Neutrophil (primary cell): Measurements from ENCODE around the gene MIA.
A peak's percentile ranks its signal among the peaks of the same experiment; 100 is the strongest.

ENCODE experiments used
- H3K27ac ChIP-seq: fragments of 200-600 bp; sonication (generic); 2 replicates; pipeline ENCODE4 v1.5.1; 2016; ENCODE audit warnings: mild to moderate bottlenecking, moderate library complexity
- H3K27me3 ChIP-seq: fragments of 200-600 bp; sonication (generic); 2 replicates; pipeline ENCODE4 v1.6.0; 2016; ENCODE audit warnings: mild to moderate bottlenecking
- H3K36me3 ChIP-seq: fragments of 200-600 bp; sonication (generic); 2 replicates; pipeline ENCODE4 v1.5.1; 2017
- H3K4me1 ChIP-seq, 2 experiments: fragments of 200-600 bp in 1 of 2; sonication (generic) in 1 of 2; 1 replicate in 1 of 2; 2 replicates in 1 of 2; pipeline versions ENCODE4 v1.5.1 to v1.6.1; 2013 to 2016; ENCODE audit warnings: low read depth in 1 of 2, low read length in 1 of 2, mild to moderate bottlenecking in 1 of 2, moderate library complexity in 1 of 2; ENCODE audit not compliant: control insufficient read depth in 1 of 2, insufficient read depth in 1 of 2
- H3K4me3 ChIP-seq, 2 experiments: fragments of 200-600 bp in 1 of 2; sonication (generic) in 1 of 2; 1 replicate in 1 of 2; 2 replicates in 1 of 2; pipeline ENCODE4 v1.5.1; 2013 to 2016; ENCODE audit warnings: low read depth in 1 of 2, low read length in 1 of 2, mild to moderate bottlenecking in 1 of 2, moderate library complexity in 1 of 2
- H3K9me3 ChIP-seq: fragments of 200-600 bp; sonication (generic); 2 replicates; pipeline ENCODE4 v1.5.1; 2016
- TF ChIP-seq, protein P1 (sequence below): fragments of 200-600 bp; sonication (generic); IDR thresholded peaks from 2 replicates; pipeline ENCODE4 v1.5.1; 2016; ENCODE audit warnings: antibody characterized with exemption

The MIA gene

DNA sequence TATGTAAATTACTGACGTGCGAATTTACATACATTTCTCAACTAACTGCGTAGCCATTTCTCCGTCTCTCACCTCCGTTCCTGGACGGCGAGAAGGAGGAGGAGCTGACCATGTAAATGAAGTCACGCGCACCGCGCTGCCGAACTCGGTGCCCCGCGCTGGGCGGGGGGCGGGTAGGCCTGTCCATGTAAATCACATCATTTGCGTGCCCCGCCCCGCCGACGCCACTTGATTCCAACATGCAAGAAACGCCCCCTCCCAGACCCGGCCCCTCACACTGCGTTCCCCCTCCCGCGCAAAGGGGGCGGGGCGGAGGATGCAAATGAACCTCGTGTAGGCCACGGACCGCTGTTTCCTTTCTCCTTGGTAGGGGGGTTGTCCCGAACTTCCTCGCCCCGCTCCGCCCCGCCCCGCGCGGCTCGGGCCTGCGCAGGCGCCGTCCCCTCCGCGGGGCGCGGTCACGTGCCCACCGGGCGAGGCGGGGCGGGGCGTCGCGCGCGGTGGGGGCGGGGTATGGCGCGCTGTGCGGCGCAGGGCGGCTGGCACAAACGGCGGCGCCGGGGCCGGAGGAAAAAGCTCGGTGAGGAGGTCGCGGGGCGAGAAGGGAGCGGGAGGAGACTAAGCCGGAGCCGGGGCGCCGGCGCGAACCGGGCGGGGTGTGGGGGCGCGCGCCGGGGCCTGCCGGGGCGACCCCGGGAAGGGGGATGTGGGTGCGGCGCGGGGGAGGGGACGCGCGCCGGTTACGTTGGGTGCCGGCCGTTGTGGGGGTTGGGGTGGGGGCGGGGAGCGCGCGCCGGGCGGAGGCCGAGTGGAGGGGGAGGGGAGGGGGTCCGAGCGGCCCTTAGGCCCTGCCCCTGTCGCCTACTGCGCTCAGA, 23.6 kb downstream of the MIA start, which contains the start of gene EGLN2:
Gene EGLN2, plus strand, starts transcription at position 509 of the 875 bp plus-strand sequence. CDS start 1,382 bp downstream, outside the sequence.
- Histone ChIP-seq H3K4me1 (peaks cover 49 to 53% of the 10 kb centered on the region in 2 experiments), H3K27ac (peak within 1 kb of the TSS; percentile 96), H3K36me3 (peaks cover 47% of the 10 kb centered on the region), H3K4me3 (peak within 1 kb of the TSS; percentile 91 to 96), H3K27me3 (no peaks in the 10 kb centered on the region), H3K9me3 (no peaks in the 10 kb centered on the region)
- TF ChIP-seq, protein P1, sequence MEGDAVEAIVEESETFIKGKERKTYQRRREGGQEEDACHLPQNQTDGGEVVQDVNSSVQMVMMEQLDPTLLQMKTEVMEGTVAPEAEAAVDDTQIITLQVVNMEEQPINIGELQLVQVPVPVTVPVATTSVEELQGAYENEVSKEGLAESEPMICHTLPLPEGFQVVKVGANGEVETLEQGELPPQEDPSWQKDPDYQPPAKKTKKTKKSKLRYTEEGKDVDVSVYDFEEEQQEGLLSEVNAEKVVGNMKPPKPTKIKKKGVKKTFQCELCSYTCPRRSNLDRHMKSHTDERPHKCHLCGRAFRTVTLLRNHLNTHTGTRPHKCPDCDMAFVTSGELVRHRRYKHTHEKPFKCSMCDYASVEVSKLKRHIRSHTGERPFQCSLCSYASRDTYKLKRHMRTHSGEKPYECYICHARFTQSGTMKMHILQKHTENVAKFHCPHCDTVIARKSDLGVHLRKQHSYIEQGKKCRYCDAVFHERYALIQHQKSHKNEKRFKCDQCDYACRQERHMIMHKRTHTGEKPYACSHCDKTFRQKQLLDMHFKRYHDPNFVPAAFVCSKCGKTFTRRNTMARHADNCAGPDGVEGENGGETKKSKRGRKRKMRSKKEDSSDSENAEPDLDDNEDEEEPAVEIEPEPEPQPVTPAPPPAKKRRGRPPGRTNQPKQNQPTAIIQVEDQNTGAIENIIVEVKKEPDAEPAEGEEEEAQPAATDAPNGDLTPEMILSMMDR: no peak

DNA sequence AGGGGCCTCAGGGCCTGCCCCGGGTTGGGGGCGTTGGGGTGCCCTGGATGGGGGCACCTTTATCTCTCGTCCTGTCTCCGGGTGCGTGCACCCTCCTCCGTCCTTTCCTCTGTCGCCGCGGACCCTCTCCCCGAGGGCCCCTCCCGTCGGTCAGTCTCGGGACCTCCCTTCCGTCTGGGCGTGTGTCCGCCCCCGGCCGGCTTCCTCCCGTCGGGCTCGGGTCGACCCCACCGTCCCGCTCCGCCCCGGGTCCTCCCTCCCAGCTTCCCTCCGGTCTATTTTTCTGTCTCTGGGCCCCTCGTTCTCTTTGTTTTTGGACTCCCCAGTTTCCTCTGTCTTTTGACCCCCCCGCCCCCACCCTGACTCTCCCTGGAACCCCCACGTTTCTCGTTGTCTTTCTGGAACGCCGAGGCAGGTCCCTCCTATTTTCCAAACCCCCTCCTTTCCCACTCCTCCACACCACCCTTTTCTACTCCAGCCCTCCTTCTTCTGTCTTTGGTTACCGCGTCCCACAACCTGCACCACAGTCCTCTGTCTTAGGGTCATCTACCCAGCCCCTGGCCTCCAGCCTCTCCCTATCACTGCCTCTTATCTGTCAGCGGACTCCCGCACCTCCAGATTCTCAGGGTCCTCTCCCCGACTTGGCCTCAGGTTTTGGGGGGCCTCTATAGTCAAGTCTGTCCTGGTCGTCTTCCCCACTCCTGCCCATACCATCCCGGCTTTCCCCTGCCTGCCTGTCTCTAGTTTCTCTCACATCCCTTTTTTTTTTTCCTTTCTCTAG, 24.4 kb downstream of the MIA start:
- no peaks in the 10 kb centered on the region for H3K27me3 ChIP-seq
- peak overlapping the region; percentile 96 for H3K27ac ChIP-seq
- H3K4me3 ChIP-seq: peak overlapping the region; percentile 91 to 96
- no peaks in the 10 kb centered on the region for H3K9me3 ChIP-seq
- TF ChIP-seq, protein P1: no peak
- H3K36me3 ChIP-seq: peaks cover 53% of the 10 kb centered on the region
- H3K4me1 ChIP-seq: peaks cover 58 to 61% of the 10 kb centered on the region in 2 experiments

DNA sequence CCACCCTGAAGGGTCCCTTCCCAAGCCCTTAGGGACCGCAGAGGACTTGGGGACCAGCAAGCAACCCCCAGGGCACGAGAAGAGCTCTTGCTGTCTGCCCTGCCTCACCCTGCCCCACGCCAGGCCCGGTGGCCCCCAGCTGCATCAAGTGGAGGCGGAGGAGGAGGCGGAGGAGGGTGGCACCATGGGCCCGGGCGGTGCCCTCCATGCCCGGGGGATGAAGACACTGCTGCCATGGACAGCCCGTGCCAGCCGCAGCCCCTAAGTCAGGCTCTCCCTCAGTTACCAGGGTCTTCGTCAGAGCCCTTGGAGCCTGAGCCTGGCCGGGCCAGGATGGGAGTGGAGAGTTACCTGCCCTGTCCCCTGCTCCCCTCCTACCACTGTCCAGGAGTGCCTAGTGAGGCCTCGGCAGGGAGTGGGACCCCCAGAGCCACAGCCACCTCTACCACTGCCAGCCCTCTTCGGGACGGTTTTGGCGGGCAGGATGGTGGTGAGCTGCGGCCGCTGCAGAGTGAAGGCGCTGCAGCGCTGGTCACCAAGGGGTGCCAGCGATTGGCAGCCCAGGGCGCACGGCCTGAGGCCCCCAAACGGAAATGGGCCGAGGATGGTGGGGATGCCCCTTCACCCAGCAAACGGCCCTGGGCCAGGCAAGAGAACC, 25.1 kb downstream of the MIA start:
- TF ChIP-seq, protein P1: no peak
- H3K36me3 ChIP-seq: peaks cover 60% of the 10 kb centered on the region
- H3K9me3 ChIP-seq: no peaks in the 10 kb centered on the region
- peak overlapping the region; percentile 96 for H3K27ac ChIP-seq
- H3K4me1 ChIP-seq: peaks cover 65 to 69% of the 10 kb centered on the region in 2 experiments
- peak overlapping the region; percentile 91 to 96 for H3K4me3 ChIP-seq
- no peaks in the 10 kb centered on the region for H3K27me3 ChIP-seq

DNA sequence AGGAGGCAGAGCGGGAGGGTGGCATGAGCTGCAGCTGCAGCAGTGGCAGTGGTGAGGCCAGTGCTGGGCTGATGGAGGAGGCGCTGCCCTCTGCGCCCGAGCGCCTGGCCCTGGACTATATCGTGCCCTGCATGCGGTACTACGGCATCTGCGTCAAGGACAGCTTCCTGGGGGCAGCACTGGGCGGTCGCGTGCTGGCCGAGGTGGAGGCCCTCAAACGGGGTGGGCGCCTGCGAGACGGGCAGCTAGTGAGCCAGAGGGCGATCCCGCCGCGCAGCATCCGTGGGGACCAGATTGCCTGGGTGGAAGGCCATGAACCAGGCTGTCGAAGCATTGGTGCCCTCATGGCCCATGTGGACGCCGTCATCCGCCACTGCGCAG, 25.7 kb downstream of the MIA start:
- H3K9me3 ChIP-seq: no peaks in the 10 kb centered on the region
- peak overlapping the region; percentile 91 to 96 for H3K4me3 ChIP-seq
- peak overlapping the region; percentile 96 for H3K27ac ChIP-seq
- TF ChIP-seq, protein P1: no peak
- H3K4me1 ChIP-seq: peaks cover 70 to 74% of the 10 kb centered on the region in 2 experiments
- H3K27me3 ChIP-seq: no peaks in the 10 kb centered on the region
- peaks cover 62% of the 10 kb centered on the region for H3K36me3 ChIP-seq
